GM12878 (cell line): ENCODE data around the gene CDK13. TPM values are rescaled to one million over a fixed set of nuclear protein-coding genes. Genes with fewer than 3 reads are reported as not detected.

Source experiments
- ATAC-seq: fragments of 200-7000 bp; cut with Tn5 transposase; 3 replicates; pipeline ENCODE4 v1.9.1; 2020; ENCODE audit warnings: mild to moderate bottlenecking, moderate library complexity
- BruUV-seq: library from RNA; stranded (reverse); fragments of 400-500 nt; replicated peaks from 2 replicates; lab custom pipeline; 2021; lab: Mats Ljungman, UMichigan
- CTCF ChIA-PET: fragments of 300-600 bp; sonication (Branson Sonifier 250); formaldehyde crosslinking; extraction: SDS; loops from one replicate; lab custom pipeline; 2021; ENCODE audit warnings: inconsistent platforms; lab: Yijun Ruan, JAX
- POLR2A ChIA-PET: fragments of 350-600 bp; formaldehyde crosslinking; extraction: SDS; loops from one replicate; lab custom pipeline; 2021; ENCODE audit warnings: inconsistent platforms; lab: Charles Lee
- RAD21 ChIA-PET: fragments of 300-600 bp; sonication (Branson Sonifier 250); formaldehyde crosslinking; loops from one replicate; lab custom pipeline; 2023; ENCODE audit warnings: antibody characterized with exemption; ENCODE audit not compliant: unreplicated experiment; lab: Charles Lee
- SMC1A ChIA-PET: fragments of 300-600 bp; sonication (Branson Sonifier 250); formaldehyde crosslinking; loops from one replicate; lab custom pipeline; 2023; ENCODE audit not compliant: unreplicated experiment, uncharacterized antibody; lab: Charles Lee
- DNase-seq: peaks from one replicate; pipeline ENCODE4 v3.0.0-alpha.2; 2011; ENCODE audit warnings: low read depth, low spot score
- FAIRE-seq: peaks from 3 replicates; lab custom pipeline; 2011; peaks lifted over from hg19 to GRCh38; lab: Jason Lieb, UNC
- H2AFZ ChIP-seq: 2 replicates; pipeline ENCODE4 v1.6.0; 2011; ENCODE audit warnings: low read depth, low read length, control low read depth; ENCODE audit not compliant: control insufficient read depth
- H3K27ac ChIP-seq: 2 replicates; pipeline ENCODE4 v1.5.1; 2011; ENCODE audit warnings: control low read depth; ENCODE audit not compliant: control insufficient read depth, insufficient read depth
- H3K27me3 ChIP-seq, 2 experiments: replicated peaks in 1 of 2; 2 replicates each; pipeline versions ENCODE4 v1.6.0 to v1.6.1; 2011; ENCODE audit warnings: low read length in 1 of 2; ENCODE audit not compliant: control insufficient read depth in 2 of 2, insufficient read depth in 2 of 2
- H3K36me3 ChIP-seq, 2 experiments: 2 replicates each; pipeline ENCODE4 v1.5.1; 2011; ENCODE audit warnings: low read length in 1 of 2; ENCODE audit not compliant: control insufficient read depth in 2 of 2, insufficient read depth in 2 of 2
- H3K4me1 ChIP-seq: 2 replicates; pipeline ENCODE4 v1.6.1; 2011; ENCODE audit warnings: mild to moderate bottlenecking, low read length, moderate library complexity, mixed read lengths; ENCODE audit not compliant: control insufficient read depth, insufficient read depth
- H3K4me2 ChIP-seq: 2 replicates; pipeline ENCODE4 v1.6.0; 2011; ENCODE audit warnings: control low read depth; ENCODE audit not compliant: control insufficient read depth, insufficient read depth
- H3K4me3 ChIP-seq: fragments of 200-600 bp; sonication (generic); 2 replicates; pipeline ENCODE4 v1.5.1; 2016
- H3K79me2 ChIP-seq: 2 replicates; pipeline ENCODE4 v1.6.0; 2011; ENCODE audit warnings: low read length; ENCODE audit not compliant: control insufficient read depth, insufficient read depth
- H3K9ac ChIP-seq: 2 replicates; pipeline ENCODE4 v1.8.0; 2011; ENCODE audit warnings: low read length, control low read depth, mixed read lengths; ENCODE audit not compliant: control insufficient read depth, insufficient read depth
- H3K9me3 ChIP-seq: replicated peaks from 3 replicates; pipeline ENCODE4 v1.5.1; 2011; ENCODE audit warnings: mild to moderate bottlenecking, low read length; ENCODE audit not compliant: control insufficient read depth, insufficient read depth
- H4K20me1 ChIP-seq: 2 replicates; pipeline ENCODE4 v1.6.0; 2011; ENCODE audit not compliant: control insufficient read depth, insufficient read depth
- MXI1 ChIP-seq: fragments of 150-350 bp; IDR thresholded peaks from 2 replicates; pipeline ENCODE4 v1.6.1; 2011; ENCODE audit warnings: low read depth, mild to moderate bottlenecking, inconsistent platforms, low read length, improper control_type of control experiment
- MYC ChIP-seq: IDR thresholded peaks from 2 replicates; pipeline ENCODE4 v1.6.1; 2011; ENCODE audit warnings: mild to moderate bottlenecking, low read length, moderate library complexity, inconsistent platforms; ENCODE audit not compliant: insufficient read depth, insufficient replicate concordance, insufficient read length, severe bottlenecking
- NFYB ChIP-seq: IDR thresholded peaks from 2 replicates; pipeline ENCODE4 v1.6.1; 2011; ENCODE audit warnings: low read depth, mild to moderate bottlenecking, low read length, improper control_type of control experiment, moderate library complexity; ENCODE audit not compliant: insufficient read depth
- RAD51 ChIP-seq: fragments of 450-650 bp; IDR thresholded peaks from 2 replicates; pipeline ENCODE4 v1.6.1; 2016; ENCODE audit warnings: moderate library complexity, mild to moderate bottlenecking, inconsistent platforms
- WGBS: methylation state at CpG from one replicate; pipeline ENCODE4 v1.1.6; 2016; ENCODE audit warnings: low lambda C conversion rate; ENCODE audit not compliant: insufficient replicate concordance, insufficient coverage; ENCODE audit errors: missing lambda C conversion rate; 5-methylcytosine and 5-hydroxymethylcytosine counted together
- in situ Hi-C: fragments of 300-500 bp; cut with MboI; formaldehyde crosslinking; loops from 9 replicates; pipeline ENCODE4 v1.14.3; 2018; ENCODE audit warnings: mixed read lengths
- intact Hi-C: fragments of 100-400 bp; cut with micrococcal nuclease; formaldehyde crosslinking; loops from one replicate; pipeline ENCODE4 v1.14.2; 2022; ENCODE audit not compliant: unreplicated experiment
- polyA plus RNA-seq, 11 experiments: library from polyadenylated mRNA; depleted of rRNA in 4 of 11; unstranded in 6 of 11; stranded (reverse) in 5 of 11; fragments of >200 nt; fragmentation: Nextera tagmentation in 4 of 11; fragmentation: Illumina TruSeq in 1 of 11; extraction: Ambion mirVana in 4 of 11; extraction: Trizol in 1 of 11; gene quantifications; 1 replicate in 1 of 11; 2 replicates in 10 of 11; pipeline versions ENCODE4 v1.2.1 to v1.2.3, GENCODE V29; 2011 to 2016; ENCODE audit warnings: inconsistent platforms in 2 of 11, missing spikeins in 2 of 11, low read depth in 1 of 11
- total RNA-seq, 4 experiments: library from RNA; depleted of rRNA in 3 of 4; stranded (reverse); fragments of >200 nt in 3 of 4; fragmentation: Illumina TruSeq in 1 of 4; extraction: Trizol in 1 of 4; gene quantifications; 2 replicates each; pipeline versions ENCODE4 v1.2.1 to v1.2.3, GENCODE V29; 2013 to 2021
- TF ChIP-seq, protein P1 (sequence below): fragments of 450-650 bp; IDR thresholded peaks from 2 replicates; pipeline ENCODE4 v1.6.1; 2017; ENCODE audit warnings: mild to moderate bottlenecking, moderate library complexity

The CDK13 gene
- total and polyA plus RNA-seq, 10 of the 15 experiments (the other 5 are each of a cell fraction or from before 2014, with no cell fraction given) = 10.8 to 44.4 (median 28.0) TPM

DNA sequence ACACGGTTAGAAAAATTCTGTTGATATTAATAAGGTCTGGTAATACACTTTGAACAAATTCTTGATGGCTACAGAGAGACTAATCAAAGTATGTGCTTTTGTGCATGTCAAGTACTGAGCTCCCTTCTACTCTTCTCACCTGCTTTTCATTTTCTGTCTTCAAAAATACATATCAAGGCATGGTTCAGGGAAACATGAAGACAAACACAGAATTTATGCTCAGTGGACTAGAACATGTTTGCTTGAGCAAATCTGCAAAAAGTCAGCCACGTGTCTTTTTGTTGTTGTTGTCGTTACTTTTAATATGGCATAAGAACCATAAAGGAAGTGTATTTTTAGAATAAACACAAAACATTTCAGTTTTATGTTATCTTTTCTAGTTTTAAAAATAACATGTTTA lies 21.9 kb downstream of the CDK13 start:
- Histone ChIP-seq H3K4me3 (no peak overlapping the region), H3K27me3 (no peaks in the 10 kb centered on the region), H3K36me3 (no peaks in the 10 kb centered on the region; a peak in 1 of 4 replicates), H3K9ac (no peak overlapping the region), H3K79me2 (peaks cover 91% of the 10 kb centered on the region), H4K20me1 (no peaks in the 10 kb centered on the region), H2AFZ (no peak overlapping the region), H3K4me2 (peak overlapping the region; percentile 56), H3K27ac (peak overlapping the region; percentile 55; the same call in 1 of the 2 replicates), H3K9me3 (no peaks in the 10 kb centered on the region; the same call in 2 of the 3 replicates), H3K4me1 (peaks cover 17% of the 10 kb centered on the region)
- intact Hi-C loops = no loop called here
- peak; percentile 64 for ATAC-seq
- peak; percentile 89 for FAIRE-seq
- no TSS peak for BruUV-seq
- CTCF ChIA-PET = interaction anchor here (0.7 kb wide), 1 partner anchor 26 kb away, joined by 3 read pairs; no protein-coding TSS in a partner anchor
- in situ Hi-C loops = no loop called here
- TF ChIP-seq MYC (no peak), NFYB (no peak), MXI1 (peak; percentile 51; the same call in 1 of the 2 replicates), RAD51 (peak; percentile 49)
- TF ChIP-seq, protein P1, sequence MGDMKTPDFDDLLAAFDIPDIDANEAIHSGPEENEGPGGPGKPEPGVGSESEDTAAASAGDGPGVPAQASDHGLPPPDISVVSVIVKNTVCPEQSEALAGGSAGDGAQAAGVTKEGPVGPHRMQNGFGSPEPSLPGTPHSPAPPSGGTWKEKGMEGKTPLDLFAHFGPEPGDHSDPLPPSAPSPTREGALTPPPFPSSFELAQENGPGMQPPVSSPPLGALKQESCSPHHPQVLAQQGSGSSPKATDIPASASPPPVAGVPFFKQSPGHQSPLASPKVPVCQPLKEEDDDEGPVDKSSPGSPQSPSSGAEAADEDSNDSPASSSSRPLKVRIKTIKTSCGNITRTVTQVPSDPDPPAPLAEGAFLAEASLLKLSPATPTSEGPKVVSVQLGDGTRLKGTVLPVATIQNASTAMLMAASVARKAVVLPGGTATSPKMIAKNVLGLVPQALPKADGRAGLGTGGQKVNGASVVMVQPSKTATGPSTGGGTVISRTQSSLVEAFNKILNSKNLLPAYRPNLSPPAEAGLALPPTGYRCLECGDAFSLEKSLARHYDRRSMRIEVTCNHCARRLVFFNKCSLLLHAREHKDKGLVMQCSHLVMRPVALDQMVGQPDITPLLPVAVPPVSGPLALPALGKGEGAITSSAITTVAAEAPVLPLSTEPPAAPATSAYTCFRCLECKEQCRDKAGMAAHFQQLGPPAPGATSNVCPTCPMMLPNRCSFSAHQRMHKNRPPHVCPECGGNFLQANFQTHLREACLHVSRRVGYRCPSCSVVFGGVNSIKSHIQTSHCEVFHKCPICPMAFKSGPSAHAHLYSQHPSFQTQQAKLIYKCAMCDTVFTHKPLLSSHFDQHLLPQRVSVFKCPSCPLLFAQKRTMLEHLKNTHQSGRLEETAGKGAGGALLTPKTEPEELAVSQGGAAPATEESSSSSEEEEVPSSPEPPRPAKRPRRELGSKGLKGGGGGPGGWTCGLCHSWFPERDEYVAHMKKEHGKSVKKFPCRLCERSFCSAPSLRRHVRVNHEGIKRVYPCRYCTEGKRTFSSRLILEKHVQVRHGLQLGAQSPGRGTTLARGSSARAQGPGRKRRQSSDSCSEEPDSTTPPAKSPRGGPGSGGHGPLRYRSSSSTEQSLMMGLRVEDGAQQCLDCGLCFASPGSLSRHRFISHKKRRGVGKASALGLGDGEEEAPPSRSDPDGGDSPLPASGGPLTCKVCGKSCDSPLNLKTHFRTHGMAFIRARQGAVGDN = peak; percentile 73
- RAD21 ChIA-PET = interaction anchor here (1.0 to 1.1 kb wide), 2 partner anchors 15 to 19 kb away, joined by 3 to 4 read pairs; no protein-coding TSS in a partner anchor
- SMC1A ChIA-PET = interaction anchor here (0.6 to 2.0 kb wide), 5 partner anchors 12 to 44 kb away, joined by 3 to 6 read pairs (median 4); no protein-coding TSS in a partner anchor
- DNase-seq = peak; percentile 52
- WGBS = under 1% methylated on average over 3 of the region's 3 CpGs
- POLR2A ChIA-PET = interaction anchor here (2.0 kb wide), 1 partner anchor 15 kb away, joined by 5 read pairs; no protein-coding TSS in a partner anchor
